HG02642 (cell line): ENCODE results near the gene NEK6.

Experiments
- ATAC-seq: cut with Tn5 transposase; IDR thresholded peaks from one replicate; pipeline ENCODE4 v1.9.1; 2021; ENCODE audit warnings: mild to moderate bottlenecking; ENCODE audit not compliant: unreplicated experiment, poor library complexity

NEK6 gene

GRCh38 chr9:124389146-124389939 is 131.6 kb downstream of the NEK6 start:
- ATAC-seq, result no peak

DNA sequence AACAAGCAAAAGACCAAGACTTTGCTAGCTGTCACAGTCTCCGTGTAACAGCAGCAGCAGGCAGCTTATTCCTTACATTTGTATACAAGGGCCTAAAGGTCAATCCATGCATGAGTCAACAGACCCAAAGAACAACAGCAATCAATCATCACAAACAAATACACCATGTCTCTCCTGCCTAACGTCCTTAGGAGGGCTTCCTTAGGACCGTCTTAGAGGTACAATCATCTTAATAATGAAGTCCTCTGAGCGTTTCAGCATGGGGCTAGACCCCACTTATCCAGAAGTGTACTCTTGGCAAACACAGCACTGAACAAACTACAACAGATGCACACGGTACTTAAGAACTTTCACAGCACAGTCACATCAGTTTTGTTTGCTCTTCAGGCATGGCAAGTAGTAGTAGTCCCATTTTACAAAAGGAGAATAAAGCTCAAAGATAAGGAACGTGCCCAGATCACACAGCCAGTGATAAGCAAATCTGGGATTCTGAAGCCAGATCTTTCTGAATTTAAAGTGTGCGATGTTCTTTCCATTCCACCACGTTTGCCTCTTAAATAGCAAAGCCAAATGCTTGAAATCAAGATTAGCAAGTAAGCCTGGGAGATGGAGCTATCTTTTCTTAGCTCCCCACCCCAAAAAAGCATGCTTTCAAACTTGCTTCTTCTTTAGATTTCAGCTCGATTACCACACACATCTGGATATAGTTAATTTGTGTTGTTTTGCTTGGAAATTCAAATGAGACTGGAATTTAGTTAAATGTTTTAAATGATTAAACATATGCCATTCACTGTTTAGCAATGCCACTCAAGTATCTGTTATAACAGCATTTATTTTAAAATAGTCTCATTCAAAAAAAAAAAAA is 133.3 kb downstream of the NEK6 start:
- no peak for ATAC-seq

DNA sequence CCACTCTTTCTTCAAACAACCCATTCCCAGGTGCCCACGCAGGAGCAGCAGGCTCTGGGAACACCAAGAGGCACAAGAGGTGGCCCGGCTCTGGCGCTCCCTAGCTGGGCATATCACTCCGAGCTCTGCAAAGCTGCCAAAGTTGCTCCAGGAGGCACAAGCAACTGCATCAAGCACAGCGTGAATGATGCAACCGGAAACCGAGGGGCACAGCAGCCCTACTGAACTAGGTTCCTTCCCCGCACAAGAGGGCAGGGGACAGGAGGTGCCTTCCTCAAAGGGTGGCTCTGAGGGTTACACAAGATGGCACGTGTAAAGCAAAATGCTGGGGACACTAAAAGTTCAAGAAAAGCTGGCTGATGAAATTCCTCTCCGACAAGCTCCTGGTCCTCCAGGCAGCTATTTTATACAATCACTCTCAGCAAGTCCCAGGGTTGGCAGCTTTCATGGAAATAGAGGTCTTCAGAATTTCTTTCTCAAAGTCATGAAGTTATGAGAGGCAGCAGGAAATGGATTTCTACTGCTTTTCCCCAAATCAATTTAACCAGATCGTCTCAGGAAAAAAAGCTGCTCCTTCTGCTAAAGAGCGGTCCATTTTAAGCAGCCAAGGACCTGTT is 134.6 kb downstream of the NEK6 start:
- ATAC-seq, result no peak

GRCh38 chr9:124392871-124393460 is 135.2 kb downstream of the NEK6 start:
- no peak for ATAC-seq

GRCh38 chr9:124394167-124394566 is 136.4 kb downstream of the NEK6 start:
- ATAC-seq, result no peak

DNA sequence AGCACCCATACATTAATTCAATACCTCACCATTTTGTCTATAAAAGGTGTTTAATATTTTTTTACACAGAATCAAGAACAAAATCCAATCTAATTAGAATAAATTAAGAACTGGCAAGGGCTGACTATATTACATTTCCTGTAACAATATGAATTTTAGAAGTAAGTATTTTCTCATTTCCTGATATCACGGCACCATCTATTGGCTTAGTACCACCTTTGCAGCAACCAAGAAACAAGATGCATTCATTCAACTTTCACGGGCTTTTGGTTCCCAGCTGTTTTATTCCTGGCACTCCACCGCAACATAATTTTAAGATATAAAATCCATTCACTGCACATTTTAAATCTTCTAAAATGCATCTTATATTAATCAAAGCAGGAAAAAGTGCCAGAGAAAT is 136.8 kb downstream of the NEK6 start:
- ATAC-seq, result no peak

GRCh38 chr9:124395826-124396225 is 138.1 kb downstream of the NEK6 start:
- no peak for ATAC-seq

DNA sequence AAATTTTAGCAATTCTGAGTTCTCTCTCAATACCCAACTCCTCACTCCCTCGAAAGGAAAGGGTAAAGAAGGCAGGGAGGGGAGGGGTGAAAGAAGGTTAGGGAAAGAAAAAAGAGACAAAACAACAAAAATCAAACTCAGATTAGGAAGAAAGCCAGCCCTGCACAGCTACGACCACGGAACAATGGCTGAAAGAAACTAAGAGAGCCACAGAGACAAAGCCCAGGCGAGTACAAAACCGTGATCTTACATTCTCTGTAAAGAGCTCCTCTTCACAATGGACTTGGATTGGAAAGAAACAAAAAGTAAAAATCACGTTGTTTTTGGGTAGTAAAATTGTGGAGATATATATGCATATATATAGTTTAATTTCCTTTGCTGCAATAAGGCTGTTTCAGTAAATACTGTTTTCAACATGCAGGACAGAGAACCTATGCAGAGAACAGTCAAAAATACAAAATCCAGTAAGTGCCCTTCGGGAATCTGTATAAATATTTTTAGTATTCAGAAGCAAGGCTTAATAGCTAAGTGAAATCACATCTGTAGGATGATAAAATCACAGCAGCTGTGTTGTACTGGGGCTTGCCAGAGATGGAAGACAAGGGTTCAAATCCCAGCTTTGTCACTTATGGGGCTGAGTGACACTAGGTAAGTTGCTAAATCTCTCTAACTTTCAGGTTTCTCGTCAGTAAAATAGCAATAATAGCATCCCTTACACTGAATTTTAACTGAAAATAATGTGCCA is 140.6 kb downstream of the NEK6 start:
- no peak for ATAC-seq

DNA sequence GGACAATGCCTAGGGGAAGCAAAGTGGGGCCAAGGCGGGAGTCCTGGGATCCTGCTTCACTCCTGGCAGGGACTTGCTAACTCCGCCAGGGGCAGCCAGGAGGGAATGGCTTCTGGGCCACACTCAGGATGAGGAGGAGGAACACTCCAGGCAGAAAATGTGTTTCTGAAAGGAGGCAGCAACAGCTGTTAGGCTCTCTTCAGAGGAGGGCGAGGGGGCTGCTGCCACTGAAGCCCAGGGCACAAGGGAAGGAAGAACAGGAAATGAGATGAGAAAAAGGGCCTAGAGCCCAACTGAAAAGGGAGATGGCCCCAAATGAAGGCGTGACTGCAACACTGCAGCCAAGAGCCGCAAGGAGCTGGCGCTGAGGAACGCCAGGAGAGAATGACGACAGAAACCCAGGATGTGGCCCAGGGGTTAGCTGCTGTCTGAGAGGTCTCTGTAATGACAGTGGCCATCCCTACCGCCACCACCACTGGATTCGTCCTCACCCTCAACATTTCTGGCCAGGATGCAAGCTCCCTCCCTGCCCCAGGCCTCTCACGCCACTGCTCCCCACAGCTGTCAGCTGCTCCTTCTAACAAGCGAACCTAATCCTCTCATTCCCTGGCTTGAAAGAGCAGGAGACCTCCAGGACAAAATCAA is 141.7 kb downstream of the NEK6 start:
- no peak for ATAC-seq

DNA sequence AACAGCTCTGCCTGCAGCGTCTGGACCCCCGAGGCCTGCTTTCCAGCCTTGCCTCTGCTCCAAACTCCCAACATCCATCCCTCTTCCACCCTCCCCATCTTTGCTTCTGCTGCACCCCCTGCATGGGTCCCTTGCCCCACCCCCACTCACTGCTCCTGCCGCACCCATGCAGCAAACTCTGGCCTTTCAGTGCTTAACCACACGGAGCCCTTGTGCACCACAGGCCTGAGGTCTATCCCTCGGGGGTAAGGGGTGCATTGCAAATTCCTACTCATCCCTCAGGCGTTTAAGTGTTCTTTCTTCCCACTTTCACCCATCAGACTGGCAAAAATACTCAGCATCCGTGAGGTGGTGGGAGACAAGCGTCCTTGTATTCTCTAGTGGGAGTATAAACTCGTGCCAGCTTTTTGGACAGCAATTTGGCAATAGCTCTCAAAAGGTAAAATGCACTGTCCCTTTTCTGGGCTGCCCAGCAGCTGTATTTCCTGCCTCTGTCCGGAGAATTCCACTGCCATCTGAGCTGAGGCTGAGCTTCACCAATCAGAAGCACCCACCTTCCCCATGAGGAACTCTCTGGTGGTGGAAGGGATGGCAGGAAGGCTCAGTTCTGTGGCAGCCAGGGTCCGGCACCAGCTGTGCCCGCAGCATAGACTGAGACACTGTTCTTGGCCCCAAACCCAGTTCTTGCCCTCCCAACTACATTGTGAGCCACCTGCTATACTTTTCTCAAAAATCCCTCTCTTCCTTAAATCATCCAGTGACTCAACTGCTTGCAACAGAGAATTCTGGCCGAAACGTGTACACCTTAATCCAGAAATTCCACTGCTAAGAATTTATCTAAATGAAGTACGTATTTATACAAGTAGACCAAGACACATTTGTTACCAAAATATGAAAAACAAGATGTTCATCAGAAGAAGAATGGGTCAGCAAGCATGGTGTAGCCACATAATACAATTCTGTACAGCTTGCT is 142.5 kb downstream of the NEK6 start:
- ATAC-seq, result no peak
